Muscle layer of duodenum (tissue), 2 donors: ENCODE results near the gene GAPDH.

Experiments
- H3K27ac ChIP-seq: one replicate; pipeline ENCODE4 v1.7.0; 2013; ENCODE audit warnings: mild to moderate bottlenecking, low read length
- H3K27me3 ChIP-seq: one replicate; pipeline ENCODE4 v1.7.0; 2013; ENCODE audit warnings: low read depth, mild to moderate bottlenecking, control low read depth, low read length
- H3K36me3 ChIP-seq, 2 donors: one replicate each; pipeline ENCODE4 v1.7.0; 2013; ENCODE audit warnings: low read length in 2 of 2, control low read depth in 1 of 2, mild to moderate bottlenecking in 1 of 2; ENCODE audit not compliant: insufficient read depth in 2 of 2, control insufficient read depth in 1 of 2
- H3K4me1 ChIP-seq, 2 donors: one replicate each; pipeline ENCODE4 v1.7.0; 2013; ENCODE audit warnings: low read length in 2 of 2, mild to moderate bottlenecking in 2 of 2, control low read depth in 1 of 2, moderate library complexity in 1 of 2; ENCODE audit not compliant: insufficient read depth in 2 of 2, control insufficient read depth in 1 of 2
- H3K4me3 ChIP-seq, 2 donors: one replicate each; pipeline ENCODE4 v1.7.0; 2013; ENCODE audit warnings: low read length in 2 of 2, low read depth in 1 of 2, mild to moderate bottlenecking in 1 of 2
- H3K9me3 ChIP-seq, 2 donors: one replicate each; pipeline ENCODE4 v1.7.0; 2013; ENCODE audit warnings: low read length in 2 of 2, control low read depth in 1 of 2, mild to moderate bottlenecking in 1 of 2; ENCODE audit not compliant: control insufficient read depth in 1 of 2
- donor health status: healthy.

Gene GAPDH

GRCh38 chr12:6507102-6507998 is 27.0 kb upstream of the GAPDH start:
- no peaks in the 10 kb centered on the region for H3K27me3 ChIP-seq
- no peaks in the 10 kb centered on the region for H3K9me3 ChIP-seq
- no peaks in the 10 kb centered on the region for H3K4me1 ChIP-seq
- H3K4me3 ChIP-seq = no peak overlapping the region
- no peak overlapping the region for H3K27ac ChIP-seq
- H3K36me3 ChIP-seq = peaks cover 9 to 25% of the 10 kb centered on the region in 2 donors

- H3K27ac ChIP-seq = no peak overlapping the region
- no peaks in the 10 kb centered on the region for H3K4me1 ChIP-seq
- H3K4me3 ChIP-seq = no peak overlapping the region
- no peaks in the 10 kb centered on the region for H3K9me3 ChIP-seq
- no peaks in the 10 kb centered on the region for H3K27me3 ChIP-seq
- H3K36me3 ChIP-seq = peaks cover 15 to 31% of the 10 kb centered on the region in 2 donors
Measured at GRCh38 chr12:6508087-6508486, 26.2 kb upstream of the GAPDH start.

GRCh38 chr12:6520186-6520585 is 14.1 kb upstream of the GAPDH start:
- no peaks in the 10 kb centered on the region for H3K9me3 ChIP-seq
- no peaks in the 10 kb centered on the region for H3K4me1 ChIP-seq
- no peak overlapping the region for H3K27ac ChIP-seq
- H3K36me3 ChIP-seq = peaks cover 60 to 72% of the 10 kb centered on the region in 2 donors
- no peak overlapping the region for H3K4me3 ChIP-seq
- H3K27me3 ChIP-seq = no peaks in the 10 kb centered on the region

- Histone ChIP-seq H3K36me3 (peaks cover 64 to 78% of the 10 kb centered on the region in 2 donors), H3K9me3 (no peaks in the 10 kb centered on the region), H3K4me3 (no peak overlapping the region), H3K27ac (no peak overlapping the region), H3K4me1 (no peaks in the 10 kb centered on the region), H3K27me3 (no peaks in the 10 kb centered on the region)
Measured at GRCh38 chr12:6522193-6522592, 12.1 kb upstream of the GAPDH start.

GRCh38 chr12:6523708-6524107 is 10.6 kb upstream of the GAPDH start:
- Histone ChIP-seq H3K27me3 (no peaks in the 10 kb centered on the region), H3K9me3 (no peaks in the 10 kb centered on the region), H3K36me3 (peaks cover 68 to 85% of the 10 kb centered on the region in 2 donors), H3K4me3 (no peak overlapping the region), H3K27ac (no peak overlapping the region), H3K4me1 (no peaks in the 10 kb centered on the region)

GRCh38 chr12:6524648-6525047 is 9.7 kb upstream of the GAPDH start:
- peaks cover 64 to 88% of the 10 kb centered on the region in 2 donors for H3K36me3 ChIP-seq
- H3K9me3 ChIP-seq = no peaks in the 10 kb centered on the region
- no peak overlapping the region for H3K27ac ChIP-seq
- no peaks in the 10 kb centered on the region for H3K27me3 ChIP-seq
- no peak overlapping the region for H3K4me3 ChIP-seq
- H3K4me1 ChIP-seq = no peaks in the 10 kb centered on the region

- Histone ChIP-seq H3K27me3 (no peaks in the 10 kb centered on the region), H3K36me3 (peaks cover 67 to 92% of the 10 kb centered on the region in 2 donors), H3K4me3 (no peak overlapping the region), H3K9me3 (no peaks in the 10 kb centered on the region), H3K27ac (no peak overlapping the region), H3K4me1 (no peaks in the 10 kb centered on the region)
Measured at GRCh38 chr12:6526201-6526600, 8.1 kb upstream of the GAPDH start.

GRCh38 chr12:6526766-6527525 is 7.4 kb upstream of the GAPDH start:
- H3K27ac ChIP-seq = no peak overlapping the region
- no peak overlapping the region for H3K4me3 ChIP-seq
- H3K9me3 ChIP-seq = no peaks in the 10 kb centered on the region
- no peaks in the 10 kb centered on the region for H3K27me3 ChIP-seq
- H3K36me3 ChIP-seq = peaks cover 59 to 85% of the 10 kb centered on the region in 2 donors
- H3K4me1 ChIP-seq = peaks cover 1 to 2% of the 10 kb centered on the region in 2 donors

GRCh38 chr12:6527711-6528110 is 6.6 kb upstream of the GAPDH start:
- Histone ChIP-seq H3K4me1 (peaks cover 6 to 10% of the 10 kb centered on the region in 2 donors), H3K36me3 (peaks cover 52 to 77% of the 10 kb centered on the region in 2 donors), H3K4me3 (no peak overlapping the region), H3K9me3 (no peaks in the 10 kb centered on the region), H3K27ac (no peak overlapping the region), H3K27me3 (no peaks in the 10 kb centered on the region)

GRCh38 chr12:6528539-6529235 is 5.6 kb upstream of the GAPDH start:
- Histone ChIP-seq H3K9me3 (no peaks in the 10 kb centered on the region), H3K27ac (no peak overlapping the region), H3K4me1 (peaks cover 6 to 18% of the 10 kb centered on the region in 2 donors), H3K4me3 (no peak overlapping the region), H3K36me3 (peaks cover 47 to 67% of the 10 kb centered on the region in 2 donors), H3K27me3 (no peaks in the 10 kb centered on the region)

- H3K4me3 ChIP-seq = no peak overlapping the region
Measured at GRCh38 chr12:6529291-6529737, 5.0 kb upstream of the GAPDH start.

More at GRCh38 chr12:6529291-6529737, 5.0 kb upstream of the GAPDH start:
- H3K4me1 ChIP-seq = peaks cover 6 to 18% of the 10 kb centered on the region in 2 donors
- no peaks in the 10 kb centered on the region for H3K27me3 ChIP-seq
- H3K27ac ChIP-seq = no peak overlapping the region
- peaks cover 44 to 66% of the 10 kb centered on the region in 2 donors for H3K36me3 ChIP-seq
- H3K9me3 ChIP-seq = no peaks in the 10 kb centered on the region
